GM23338 (cell line): ENCODE measurements around the gene FAM124B.

ENCODE experiments used
- CREB1 ChIP-seq: fragments of 250-450 bp; sonication (Bioruptor Pico); IDR thresholded peaks from 2 replicates; pipeline ENCODE4 v1.5.0; 2020; ENCODE audit warnings: low read depth, mild to moderate bottlenecking, moderate library complexity
- EZH2phosphoT487 ChIP-seq: fragments of 200-600 bp; sonication (generic); IDR thresholded peaks from one replicate; pipeline ENCODE4 v1.8.1; 2018; ENCODE audit warnings: antibody characterized with exemption; ENCODE audit not compliant: unreplicated experiment
- POLR2AphosphoS5 ChIP-seq: IDR thresholded peaks from 2 replicates; pipeline ENCODE4 v1.6.1; 2016; ENCODE audit warnings: antibody characterized with exemption, low read depth
- ZNF114 ChIP-seq: fragments of 250-450 bp; sonication (Bioruptor Pico); IDR thresholded peaks from 2 replicates; pipeline ENCODE4 v1.5.0; 2020; ENCODE audit warnings: mild to moderate bottlenecking, moderate library complexity
- TF ChIP-seq, protein P1 (sequence below), 2 experiments: fragments of 200-600 bp in 1 of 2; sonication (generic) in 1 of 2; conservative IDR thresholded peaks; 2 replicates each; pipeline versions ENCODE4 v1.5.1 to v1.6.1; 2016 to 2017; ENCODE audit warnings: antibody characterized with exemption in 2 of 2, low read depth in 2 of 2, mild to moderate bottlenecking in 2 of 2, moderate library complexity in 1 of 2
- TF ChIP-seq, protein P2 (sequence below): IDR thresholded peaks from one replicate; pipeline ENCODE4 v1.6.1; 2018; ENCODE audit warnings: antibody characterized with exemption; ENCODE audit not compliant: unreplicated experiment

DNA sequence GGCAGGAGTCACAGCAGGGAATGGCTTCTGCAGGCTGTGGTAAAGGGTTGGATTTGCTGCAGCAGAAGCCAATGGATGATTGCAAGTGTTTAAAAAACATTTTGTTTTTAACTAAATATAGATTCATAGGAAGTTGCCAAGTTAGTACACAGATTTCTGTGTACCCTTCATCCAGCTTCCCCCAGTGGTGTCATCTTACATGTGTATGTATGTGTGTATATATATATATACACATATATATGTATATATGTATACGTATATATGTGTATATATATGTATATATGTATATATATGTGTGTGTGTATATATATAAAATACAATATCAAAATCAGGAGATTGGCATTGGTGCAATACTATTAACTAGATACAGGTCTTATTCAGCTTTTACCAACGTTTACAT, 19.2 kb upstream of the FAM124B start:
- TF ChIP-seq, protein P1, sequence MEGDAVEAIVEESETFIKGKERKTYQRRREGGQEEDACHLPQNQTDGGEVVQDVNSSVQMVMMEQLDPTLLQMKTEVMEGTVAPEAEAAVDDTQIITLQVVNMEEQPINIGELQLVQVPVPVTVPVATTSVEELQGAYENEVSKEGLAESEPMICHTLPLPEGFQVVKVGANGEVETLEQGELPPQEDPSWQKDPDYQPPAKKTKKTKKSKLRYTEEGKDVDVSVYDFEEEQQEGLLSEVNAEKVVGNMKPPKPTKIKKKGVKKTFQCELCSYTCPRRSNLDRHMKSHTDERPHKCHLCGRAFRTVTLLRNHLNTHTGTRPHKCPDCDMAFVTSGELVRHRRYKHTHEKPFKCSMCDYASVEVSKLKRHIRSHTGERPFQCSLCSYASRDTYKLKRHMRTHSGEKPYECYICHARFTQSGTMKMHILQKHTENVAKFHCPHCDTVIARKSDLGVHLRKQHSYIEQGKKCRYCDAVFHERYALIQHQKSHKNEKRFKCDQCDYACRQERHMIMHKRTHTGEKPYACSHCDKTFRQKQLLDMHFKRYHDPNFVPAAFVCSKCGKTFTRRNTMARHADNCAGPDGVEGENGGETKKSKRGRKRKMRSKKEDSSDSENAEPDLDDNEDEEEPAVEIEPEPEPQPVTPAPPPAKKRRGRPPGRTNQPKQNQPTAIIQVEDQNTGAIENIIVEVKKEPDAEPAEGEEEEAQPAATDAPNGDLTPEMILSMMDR (conservative IDR thresholded peaks at IDR 0.05; ENCODE audit: low read depth in 2 of 2): no peak
- no peak for TF ChIP-seq POLR2AphosphoS5
- TF ChIP-seq, protein P2, sequence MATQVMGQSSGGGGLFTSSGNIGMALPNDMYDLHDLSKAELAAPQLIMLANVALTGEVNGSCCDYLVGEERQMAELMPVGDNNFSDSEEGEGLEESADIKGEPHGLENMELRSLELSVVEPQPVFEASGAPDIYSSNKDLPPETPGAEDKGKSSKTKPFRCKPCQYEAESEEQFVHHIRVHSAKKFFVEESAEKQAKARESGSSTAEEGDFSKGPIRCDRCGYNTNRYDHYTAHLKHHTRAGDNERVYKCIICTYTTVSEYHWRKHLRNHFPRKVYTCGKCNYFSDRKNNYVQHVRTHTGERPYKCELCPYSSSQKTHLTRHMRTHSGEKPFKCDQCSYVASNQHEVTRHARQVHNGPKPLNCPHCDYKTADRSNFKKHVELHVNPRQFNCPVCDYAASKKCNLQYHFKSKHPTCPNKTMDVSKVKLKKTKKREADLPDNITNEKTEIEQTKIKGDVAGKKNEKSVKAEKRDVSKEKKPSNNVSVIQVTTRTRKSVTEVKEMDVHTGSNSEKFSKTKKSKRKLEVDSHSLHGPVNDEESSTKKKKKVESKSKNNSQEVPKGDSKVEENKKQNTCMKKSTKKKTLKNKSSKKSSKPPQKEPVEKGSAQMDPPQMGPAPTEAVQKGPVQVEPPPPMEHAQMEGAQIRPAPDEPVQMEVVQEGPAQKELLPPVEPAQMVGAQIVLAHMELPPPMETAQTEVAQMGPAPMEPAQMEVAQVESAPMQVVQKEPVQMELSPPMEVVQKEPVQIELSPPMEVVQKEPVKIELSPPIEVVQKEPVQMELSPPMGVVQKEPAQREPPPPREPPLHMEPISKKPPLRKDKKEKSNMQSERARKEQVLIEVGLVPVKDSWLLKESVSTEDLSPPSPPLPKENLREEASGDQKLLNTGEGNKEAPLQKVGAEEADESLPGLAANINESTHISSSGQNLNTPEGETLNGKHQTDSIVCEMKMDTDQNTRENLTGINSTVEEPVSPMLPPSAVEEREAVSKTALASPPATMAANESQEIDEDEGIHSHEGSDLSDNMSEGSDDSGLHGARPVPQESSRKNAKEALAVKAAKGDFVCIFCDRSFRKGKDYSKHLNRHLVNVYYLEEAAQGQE: no peak
- TF ChIP-seq CREB1 (CRISPR knock-in tag): no peak
- TF ChIP-seq EZH2phosphoT487: no peak
- TF ChIP-seq ZNF114 (CRISPR knock-in tag): no peak
